ENCODE data around the gene DSC3. TPM values are rescaled to one million over a fixed set of nuclear protein-coding genes. Genes with fewer than 3 reads are reported as not detected.

Gene DSC3
- total and polyA plus RNA-seq, 2 experiments from 2014 or later, result 0.52 to 2.1 TPM

DNA sequence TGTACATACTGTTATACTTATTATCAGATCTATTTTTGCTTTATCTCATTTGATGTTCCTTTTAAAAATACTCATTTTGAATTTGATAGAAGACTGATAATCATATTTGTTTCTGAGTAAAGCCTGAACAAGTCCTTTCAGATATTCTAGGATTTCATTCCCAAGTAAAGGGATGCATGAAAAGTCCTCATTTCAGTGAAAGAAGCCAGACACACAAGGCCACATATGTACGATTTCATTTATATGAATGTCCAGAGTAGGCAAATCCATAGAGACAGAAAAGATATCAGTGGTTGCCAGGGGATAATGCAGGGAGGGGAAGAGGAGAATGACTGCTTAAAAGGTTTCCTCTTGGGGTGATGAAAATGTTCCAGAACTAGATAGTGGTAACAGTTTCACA is 53.4 kb downstream of the DSC3 start:
- DNase-seq (ENCODE audit: low spot score) (no peak), ATAC-seq (no peak)
- Histone ChIP-seq H3K9me2 (ENCODE audit: insufficient read depth) (no peaks in the 10 kb centered on the region), H3K4me3 (no peak overlapping the region), H3K4me2 (no peak overlapping the region), H3K36me3 (ENCODE audit: insufficient read depth) (no peaks in the 10 kb centered on the region), H3K27ac (ENCODE audit: low read depth) (no peak overlapping the region), H2AFZ (no peak overlapping the region), H3K79me2 (replicated peaks; ENCODE audit: insufficient read depth) (no peaks in the 10 kb centered on the region), H3F3A (replicated peaks; ENCODE audit: low read depth) (no peaks in the 10 kb centered on the region), H3K4me1 (ENCODE audit: insufficient read depth) (no peaks in the 10 kb centered on the region), H3K27me3 (ENCODE audit: insufficient read depth) (no peaks in the 10 kb centered on the region), H4K20me1 (replicated peaks; ENCODE audit: insufficient read depth) (no peaks in the 10 kb centered on the region)
- Mint-ChIP-seq H3K27me3 (ENCODE audit: insufficient read depth, low read depth, poor library complexity) (peaks cover 2% of the 10 kb centered on the region), H3K9me3 (no peaks in the 10 kb centered on the region; the same call in 2 of the 3 replicates), H3K4me3 (no peak overlapping the region), H3K4me1 (peaks cover 4% of the 10 kb centered on the region; the same call in 1 of the 3 replicates), H3K36me3 (ENCODE audit: low read depth) (no peaks in the 10 kb centered on the region), H3K27ac (no peak overlapping the region)
- TF ChIP-seq, protein P1, sequence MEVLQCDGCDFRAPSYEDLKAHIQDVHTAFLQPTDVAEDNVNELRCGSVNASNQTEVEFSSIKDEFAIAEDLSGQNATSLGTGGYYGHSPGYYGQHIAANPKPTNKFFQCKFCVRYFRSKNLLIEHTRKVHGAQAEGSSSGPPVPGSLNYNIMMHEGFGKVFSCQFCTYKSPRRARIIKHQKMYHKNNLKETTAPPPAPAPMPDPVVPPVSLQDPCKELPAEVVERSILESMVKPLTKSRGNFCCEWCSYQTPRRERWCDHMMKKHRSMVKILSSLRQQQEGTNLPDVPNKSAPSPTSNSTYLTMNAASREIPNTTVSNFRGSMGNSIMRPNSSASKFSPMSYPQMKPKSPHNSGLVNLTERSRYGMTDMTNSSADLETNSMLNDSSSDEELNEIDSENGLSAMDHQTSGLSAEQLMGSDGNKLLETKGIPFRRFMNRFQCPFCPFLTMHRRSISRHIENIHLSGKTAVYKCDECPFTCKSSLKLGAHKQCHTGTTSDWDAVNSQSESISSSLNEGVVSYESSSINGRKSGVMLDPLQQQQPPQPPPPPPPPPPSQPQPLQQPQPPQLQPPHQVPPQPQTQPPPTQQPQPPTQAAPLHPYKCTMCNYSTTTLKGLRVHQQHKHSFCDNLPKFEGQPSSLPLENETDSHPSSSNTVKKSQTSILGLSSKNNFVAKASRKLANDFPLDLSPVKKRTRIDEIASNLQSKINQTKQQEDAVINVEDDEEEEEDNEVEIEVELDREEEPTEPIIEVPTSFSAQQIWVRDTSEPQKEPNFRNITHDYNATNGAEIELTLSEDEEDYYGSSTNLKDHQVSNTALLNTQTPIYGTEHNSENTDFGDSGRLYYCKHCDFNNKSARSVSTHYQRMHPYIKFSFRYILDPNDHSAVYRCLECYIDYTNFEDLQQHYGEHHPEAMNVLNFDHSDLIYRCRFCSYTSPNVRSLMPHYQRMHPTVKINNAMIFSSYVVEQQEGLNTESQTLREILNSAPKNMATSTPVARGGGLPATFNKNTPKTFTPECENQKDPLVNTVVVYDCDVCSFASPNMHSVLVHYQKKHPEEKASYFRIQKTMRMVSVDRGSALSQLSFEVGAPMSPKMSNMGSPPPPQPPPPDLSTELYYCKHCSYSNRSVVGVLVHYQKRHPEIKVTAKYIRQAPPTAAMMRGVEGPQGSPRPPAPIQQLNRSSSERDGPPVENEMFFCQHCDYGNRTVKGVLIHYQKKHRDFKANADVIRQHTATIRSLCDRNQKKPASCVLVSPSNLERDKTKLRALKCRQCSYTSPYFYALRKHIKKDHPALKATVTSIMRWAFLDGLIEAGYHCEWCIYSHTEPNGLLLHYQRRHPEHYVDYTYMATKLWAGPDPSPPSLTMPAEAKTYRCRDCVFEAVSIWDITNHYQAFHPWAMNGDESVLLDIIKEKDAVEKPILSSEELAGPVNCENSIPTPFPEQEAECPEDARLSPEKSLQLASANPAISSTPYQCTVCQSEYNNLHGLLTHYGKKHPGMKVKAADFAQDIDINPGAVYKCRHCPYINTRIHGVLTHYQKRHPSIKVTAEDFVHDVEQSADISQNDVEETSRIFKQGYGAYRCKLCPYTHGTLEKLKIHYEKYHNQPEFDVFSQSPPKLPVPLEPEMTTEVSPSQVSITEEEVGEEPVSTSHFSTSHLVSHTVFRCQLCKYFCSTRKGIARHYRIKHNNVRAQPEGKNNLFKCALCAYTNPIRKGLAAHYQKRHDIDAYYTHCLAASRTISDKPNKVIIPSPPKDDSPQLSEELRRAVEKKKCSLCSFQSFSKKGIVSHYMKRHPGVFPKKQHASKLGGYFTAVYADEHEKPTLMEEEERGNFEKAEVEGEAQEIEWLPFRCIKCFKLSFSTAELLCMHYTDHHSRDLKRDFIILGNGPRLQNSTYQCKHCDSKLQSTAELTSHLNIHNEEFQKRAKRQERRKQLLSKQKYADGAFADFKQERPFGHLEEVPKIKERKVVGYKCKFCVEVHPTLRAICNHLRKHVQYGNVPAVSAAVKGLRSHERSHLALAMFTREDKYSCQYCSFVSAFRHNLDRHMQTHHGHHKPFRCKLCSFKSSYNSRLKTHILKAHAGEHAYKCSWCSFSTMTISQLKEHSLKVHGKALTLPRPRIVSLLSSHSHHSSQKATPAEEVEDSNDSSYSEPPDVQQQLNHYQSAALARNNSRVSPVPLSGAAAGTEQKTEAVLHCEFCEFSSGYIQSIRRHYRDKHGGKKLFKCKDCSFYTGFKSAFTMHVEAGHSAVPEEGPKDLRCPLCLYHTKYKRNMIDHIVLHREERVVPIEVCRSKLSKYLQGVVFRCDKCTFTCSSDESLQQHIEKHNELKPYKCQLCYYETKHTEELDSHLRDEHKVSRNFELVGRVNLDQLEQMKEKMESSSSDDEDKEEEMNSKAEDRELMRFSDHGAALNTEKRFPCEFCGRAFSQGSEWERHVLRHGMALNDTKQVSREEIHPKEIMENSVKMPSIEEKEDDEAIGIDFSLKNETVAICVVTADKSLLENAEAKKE (CRISPR knock-in tag; IDR thresholded peaks at IDR 0.05), result no peak
- TF ChIP-seq STAT1 (IDR thresholded peaks at IDR 0.05; ENCODE audit: unreplicated experiment), result no peak
- no peak for TF ChIP-seq ZNF331 (CRISPR knock-in tag; IDR thresholded peaks at IDR 0.05; ENCODE audit: low read depth)
- no peak for TF ChIP-seq CREB1 (CRISPR knock-in tag; IDR thresholded peaks at IDR 0.05; ENCODE audit: low read depth)

DNA sequence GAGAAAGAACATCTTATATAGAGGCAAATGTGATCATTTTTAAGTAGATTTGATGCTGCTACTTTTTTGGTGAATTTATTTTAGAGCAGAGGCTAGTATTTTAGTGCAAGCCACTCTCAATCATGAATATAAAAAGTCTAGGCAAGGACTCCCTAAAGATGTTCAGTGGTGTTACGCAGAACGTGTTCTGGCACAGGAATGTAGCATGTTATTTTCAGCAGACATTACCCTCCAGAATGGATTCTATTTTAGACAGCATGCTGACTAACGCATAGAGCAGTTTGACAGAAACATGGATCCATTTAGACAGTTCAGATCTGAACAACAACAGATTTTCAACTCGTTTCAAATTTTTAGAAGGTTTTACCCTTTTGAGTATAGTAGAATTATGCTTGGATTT is 54.1 kb downstream of the DSC3 start:
- H3K4me1 Mint-ChIP-seq, result peaks cover 4% of the 10 kb centered on the region; the same call in 1 of the 3 replicates
- H3K27me3 Mint-ChIP-seq (ENCODE audit: insufficient read depth, low read depth, poor library complexity), result peaks cover 2% of the 10 kb centered on the region
- no peaks in the 10 kb centered on the region for H3K36me3 Mint-ChIP-seq (ENCODE audit: low read depth)
- H3K9me3 Mint-ChIP-seq, result no peaks in the 10 kb centered on the region; the same call in 2 of the 3 replicates
- DNase-seq (ENCODE audit: low spot score), result no peak
- H3K27ac Mint-ChIP-seq, result no peak overlapping the region
- no peaks in the 10 kb centered on the region for H3K4me1 ChIP-seq (ENCODE audit: insufficient read depth)
- H3K4me2 ChIP-seq, result no peak overlapping the region
- no peaks in the 10 kb centered on the region for H3K9me2 ChIP-seq (ENCODE audit: insufficient read depth)
- no peak overlapping the region for H3K4me3 Mint-ChIP-seq
- H4K20me1 ChIP-seq (replicated peaks; ENCODE audit: insufficient read depth), result no peaks in the 10 kb centered on the region
- no peaks in the 10 kb centered on the region for H3K79me2 ChIP-seq (replicated peaks; ENCODE audit: insufficient read depth)
- no peaks in the 10 kb centered on the region for H3F3A ChIP-seq (replicated peaks; ENCODE audit: low read depth)
- no peaks in the 10 kb centered on the region for H3K27me3 ChIP-seq (ENCODE audit: insufficient read depth)
- H3K36me3 ChIP-seq (ENCODE audit: insufficient read depth), result no peaks in the 10 kb centered on the region
- no peak overlapping the region for H3K27ac ChIP-seq (ENCODE audit: low read depth)
- H2AFZ ChIP-seq, result peak overlapping the region; percentile 43; the same call in 1 of the 2 replicates
- H3K4me3 ChIP-seq, result no peak overlapping the region
- no peak for ATAC-seq
- TF ChIP-seq, protein P2, sequence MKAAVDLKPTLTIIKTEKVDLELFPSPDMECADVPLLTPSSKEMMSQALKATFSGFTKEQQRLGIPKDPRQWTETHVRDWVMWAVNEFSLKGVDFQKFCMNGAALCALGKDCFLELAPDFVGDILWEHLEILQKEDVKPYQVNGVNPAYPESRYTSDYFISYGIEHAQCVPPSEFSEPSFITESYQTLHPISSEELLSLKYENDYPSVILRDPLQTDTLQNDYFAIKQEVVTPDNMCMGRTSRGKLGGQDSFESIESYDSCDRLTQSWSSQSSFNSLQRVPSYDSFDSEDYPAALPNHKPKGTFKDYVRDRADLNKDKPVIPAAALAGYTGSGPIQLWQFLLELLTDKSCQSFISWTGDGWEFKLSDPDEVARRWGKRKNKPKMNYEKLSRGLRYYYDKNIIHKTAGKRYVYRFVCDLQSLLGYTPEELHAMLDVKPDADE (IDR thresholded peaks at IDR 0.05), result no peak
- no peak for TF ChIP-seq POLR2AphosphoS5 (IDR thresholded peaks at IDR 0.05; ENCODE audit: low read depth)
- no peak for TF ChIP-seq NANOG (IDR thresholded peaks at IDR 0.05; ENCODE audit: borderline replicate concordance)
- no peak for TF ChIP-seq EZH2phosphoT487 (IDR thresholded peaks at IDR 0.05; ENCODE audit: unreplicated experiment)
- no peak for TF ChIP-seq STAT1 (IDR thresholded peaks at IDR 0.05; ENCODE audit: unreplicated experiment)
- TF ChIP-seq, protein P3, sequence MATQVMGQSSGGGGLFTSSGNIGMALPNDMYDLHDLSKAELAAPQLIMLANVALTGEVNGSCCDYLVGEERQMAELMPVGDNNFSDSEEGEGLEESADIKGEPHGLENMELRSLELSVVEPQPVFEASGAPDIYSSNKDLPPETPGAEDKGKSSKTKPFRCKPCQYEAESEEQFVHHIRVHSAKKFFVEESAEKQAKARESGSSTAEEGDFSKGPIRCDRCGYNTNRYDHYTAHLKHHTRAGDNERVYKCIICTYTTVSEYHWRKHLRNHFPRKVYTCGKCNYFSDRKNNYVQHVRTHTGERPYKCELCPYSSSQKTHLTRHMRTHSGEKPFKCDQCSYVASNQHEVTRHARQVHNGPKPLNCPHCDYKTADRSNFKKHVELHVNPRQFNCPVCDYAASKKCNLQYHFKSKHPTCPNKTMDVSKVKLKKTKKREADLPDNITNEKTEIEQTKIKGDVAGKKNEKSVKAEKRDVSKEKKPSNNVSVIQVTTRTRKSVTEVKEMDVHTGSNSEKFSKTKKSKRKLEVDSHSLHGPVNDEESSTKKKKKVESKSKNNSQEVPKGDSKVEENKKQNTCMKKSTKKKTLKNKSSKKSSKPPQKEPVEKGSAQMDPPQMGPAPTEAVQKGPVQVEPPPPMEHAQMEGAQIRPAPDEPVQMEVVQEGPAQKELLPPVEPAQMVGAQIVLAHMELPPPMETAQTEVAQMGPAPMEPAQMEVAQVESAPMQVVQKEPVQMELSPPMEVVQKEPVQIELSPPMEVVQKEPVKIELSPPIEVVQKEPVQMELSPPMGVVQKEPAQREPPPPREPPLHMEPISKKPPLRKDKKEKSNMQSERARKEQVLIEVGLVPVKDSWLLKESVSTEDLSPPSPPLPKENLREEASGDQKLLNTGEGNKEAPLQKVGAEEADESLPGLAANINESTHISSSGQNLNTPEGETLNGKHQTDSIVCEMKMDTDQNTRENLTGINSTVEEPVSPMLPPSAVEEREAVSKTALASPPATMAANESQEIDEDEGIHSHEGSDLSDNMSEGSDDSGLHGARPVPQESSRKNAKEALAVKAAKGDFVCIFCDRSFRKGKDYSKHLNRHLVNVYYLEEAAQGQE (IDR thresholded peaks at IDR 0.05; ENCODE audit: unreplicated experiment), result no peak
- TF ChIP-seq ZNF114 (CRISPR knock-in tag; IDR thresholded peaks at IDR 0.05), result no peak

All from GM23338 (cell line).